SJSA1 (cell line): ENCODE data around the gene TOB1. TPM values are rescaled to one million over a fixed set of nuclear protein-coding genes. Genes with fewer than 3 reads are reported as not detected.

Experiments used
- DNase-seq, 2 experiments: peaks; one replicate each; pipeline ENCODE4 v3.0.0-alpha.2; 2015 to 2020; ENCODE audit warnings: low spot score in 2 of 2, low read depth in 1 of 2
- H3K27ac ChIP-seq: fragments of 250-450 bp; sonication (Bioruptor Pico); 2 replicates; pipeline ENCODE4 v1.5.1; 2020; ENCODE audit warnings: mild to moderate bottlenecking, moderate library complexity
- H3K27me3 ChIP-seq: fragments of 250-450 bp; sonication (Bioruptor Pico); replicated peaks from 2 replicates; pipeline ENCODE4 v1.5.1; 2020; ENCODE audit warnings: mild to moderate bottlenecking, moderate library complexity
- H3K36me3 ChIP-seq: fragments of 250-450 bp; sonication (Bioruptor Pico); 2 replicates; pipeline ENCODE4 v1.5.1; 2020; ENCODE audit warnings: mild to moderate bottlenecking
- H3K4me1 ChIP-seq: fragments of 250-450 bp; sonication (Bioruptor Pico); replicated peaks from 2 replicates; pipeline ENCODE4 v1.6.1; 2021; ENCODE audit warnings: mild to moderate bottlenecking
- H3K4me3 ChIP-seq: fragments of 250-450 bp; sonication (Bioruptor Pico); 2 replicates; pipeline ENCODE4 v1.5.1; 2020; ENCODE audit warnings: mild to moderate bottlenecking
- H3K9me3 ChIP-seq: fragments of 250-450 bp; sonication (Bioruptor Pico); replicated peaks from 2 replicates; pipeline ENCODE4 v1.5.1; 2020; ENCODE audit warnings: mild to moderate bottlenecking
- total RNA-seq: library from RNA; depleted of rRNA; stranded (reverse); fragments of >200 nt; shearing (Covaris generic); gene quantifications from 2 replicates; pipeline ENCODE4 v1.2.3, GENCODE V29; 2014

Gene TOB1
- total RNA-seq, 1 experiment from 2014 or later: 3.1 TPM

GRCh38 chr17:50832267-50832863, 33.8 kb downstream of the TOB1 start:
- H3K27ac ChIP-seq: no peak overlapping the region
- no peak overlapping the region for H3K4me3 ChIP-seq
- no peaks in the 10 kb centered on the region for H3K27me3 ChIP-seq
- no peaks in the 10 kb centered on the region for H3K36me3 ChIP-seq
- H3K9me3 ChIP-seq: no peaks in the 10 kb centered on the region; the same call in 1 of the 2 replicates
- no peaks in the 10 kb centered on the region for H3K4me1 ChIP-seq
- no peak for DNase-seq

GRCh38 chr17:50831471-50831928, 34.7 kb downstream of the TOB1 start:
- no peaks in the 10 kb centered on the region for H3K4me1 ChIP-seq
- no peak for DNase-seq
- peaks cover 4% of the 10 kb centered on the region; the same call in 1 of the 2 replicates for H3K27me3 ChIP-seq

GRCh38 chr17:50830994-50831393, 35.2 kb downstream of the TOB1 start:
- H3K36me3 ChIP-seq: no peaks in the 10 kb centered on the region
- no peak overlapping the region for H3K4me3 ChIP-seq
- no peak for DNase-seq
- H3K27ac ChIP-seq: no peak overlapping the region
- peaks cover 4% of the 10 kb centered on the region; the same call in 1 of the 2 replicates for H3K27me3 ChIP-seq
- H3K4me1 ChIP-seq: no peaks in the 10 kb centered on the region
- no peaks in the 10 kb centered on the region; the same call in 1 of the 2 replicates for H3K9me3 ChIP-seq

More at GRCh38 chr17:50831471-50831928, 34.7 kb downstream of the TOB1 start:
- Histone ChIP-seq H3K4me3 (no peak overlapping the region), H3K36me3 (no peaks in the 10 kb centered on the region), H3K27ac (no peak overlapping the region), H3K9me3 (no peaks in the 10 kb centered on the region; the same call in 1 of the 2 replicates)

- H3K4me1 ChIP-seq: no peaks in the 10 kb centered on the region
- H3K27ac ChIP-seq: no peak overlapping the region
- no peak for DNase-seq
- peaks cover 4% of the 10 kb centered on the region; the same call in 1 of the 2 replicates for H3K27me3 ChIP-seq
- H3K36me3 ChIP-seq: no peaks in the 10 kb centered on the region
- H3K9me3 ChIP-seq: no peaks in the 10 kb centered on the region; the same call in 1 of the 2 replicates
- no peak overlapping the region for H3K4me3 ChIP-seq
Measured at GRCh38 chr17:50830352-50830751, 35.8 kb downstream of the TOB1 start.

GRCh38 chr17:50829332-50829731, 36.8 kb downstream of the TOB1 start:
- peaks cover 4% of the 10 kb centered on the region; the same call in 1 of the 2 replicates for H3K27me3 ChIP-seq
- H3K36me3 ChIP-seq: no peaks in the 10 kb centered on the region
- DNase-seq: no peak
- H3K4me1 ChIP-seq: no peaks in the 10 kb centered on the region
- no peaks in the 10 kb centered on the region; the same call in 1 of the 2 replicates for H3K9me3 ChIP-seq
- H3K27ac ChIP-seq: no peak overlapping the region
- H3K4me3 ChIP-seq: no peak overlapping the region

- DNase-seq: no peak
- Histone ChIP-seq H3K27ac (no peak overlapping the region), H3K4me1 (no peaks in the 10 kb centered on the region), H3K27me3 (peaks cover 4% of the 10 kb centered on the region; the same call in 1 of the 2 replicates), H3K9me3 (peaks cover 3% of the 10 kb centered on the region; the same call in 1 of the 2 replicates), H3K4me3 (no peak overlapping the region), H3K36me3 (no peaks in the 10 kb centered on the region)
Measured at GRCh38 chr17:50828508-50829170, 37.5 kb downstream of the TOB1 start.

GRCh38 chr17:50825188-50825587, 41.0 kb downstream of the TOB1 start:
- Histone ChIP-seq H3K36me3 (no peaks in the 10 kb centered on the region), H3K4me1 (no peaks in the 10 kb centered on the region), H3K27ac (no peak overlapping the region), H3K9me3 (peaks cover 8% of the 10 kb centered on the region; the same call in 1 of the 2 replicates), H3K4me3 (no peak overlapping the region), H3K27me3 (peaks cover 4% of the 10 kb centered on the region; the same call in 1 of the 2 replicates)
- no peak for DNase-seq

GRCh38 chr17:50824429-50824828, 41.7 kb downstream of the TOB1 start:
- Histone ChIP-seq H3K9me3 (peaks cover 8% of the 10 kb centered on the region; the same call in 1 of the 2 replicates), H3K27ac (no peak overlapping the region), H3K4me3 (no peak overlapping the region), H3K27me3 (peaks cover 4% of the 10 kb centered on the region; the same call in 1 of the 2 replicates), H3K36me3 (no peaks in the 10 kb centered on the region), H3K4me1 (no peaks in the 10 kb centered on the region)
- no peak for DNase-seq

GRCh38 chr17:50822550-50822949, 43.6 kb downstream of the TOB1 start:
- no peaks in the 10 kb centered on the region for H3K36me3 ChIP-seq
- peaks cover 5% of the 10 kb centered on the region for H3K4me1 ChIP-seq
- no peak for DNase-seq
- H3K9me3 ChIP-seq: peaks cover 8% of the 10 kb centered on the region; the same call in 1 of the 2 replicates
- H3K27ac ChIP-seq: no peak overlapping the region
- no peak overlapping the region for H3K4me3 ChIP-seq
- peaks cover 4% of the 10 kb centered on the region; the same call in 1 of the 2 replicates for H3K27me3 ChIP-seq

- H3K9me3 ChIP-seq: peaks cover 8% of the 10 kb centered on the region; the same call in 1 of the 2 replicates
- H3K36me3 ChIP-seq: no peaks in the 10 kb centered on the region
- H3K4me3 ChIP-seq: no peak overlapping the region
- no peak for DNase-seq
- no peak overlapping the region for H3K27ac ChIP-seq
- peaks cover 12% of the 10 kb centered on the region for H3K4me1 ChIP-seq
- no peaks in the 10 kb centered on the region for H3K27me3 ChIP-seq
Measured at GRCh38 chr17:50820651-50821050, 45.5 kb downstream of the TOB1 start.

GRCh38 chr17:50818921-50819657, 47.1 kb downstream of the TOB1 start:
- no peak for DNase-seq
- Histone ChIP-seq H3K36me3 (no peaks in the 10 kb centered on the region), H3K9me3 (peaks cover 8% of the 10 kb centered on the region; the same call in 1 of the 2 replicates), H3K27me3 (no peaks in the 10 kb centered on the region), H3K4me3 (no peak overlapping the region), H3K4me1 (peaks cover 12% of the 10 kb centered on the region), H3K27ac (no peak overlapping the region)

GRCh38 chr17:50818261-50818660, 47.9 kb downstream of the TOB1 start:
- Histone ChIP-seq H3K36me3 (no peaks in the 10 kb centered on the region), H3K27ac (no peak overlapping the region), H3K27me3 (no peaks in the 10 kb centered on the region), H3K4me3 (no peak overlapping the region), H3K4me1 (peaks cover 12% of the 10 kb centered on the region), H3K9me3 (0 out of 2 replicates have a peak, but pooled peaks cover 3% of the 10 kb centered on the region)
- DNase-seq: no peak

GRCh38 chr17:50817838-50818237, 48.3 kb downstream of the TOB1 start:
- H3K9me3 ChIP-seq: 0 out of 2 replicates have a peak, but pooled peaks cover 3% of the 10 kb centered on the region
- H3K36me3 ChIP-seq: no peaks in the 10 kb centered on the region
- H3K27me3 ChIP-seq: no peaks in the 10 kb centered on the region
- no peak overlapping the region for H3K27ac ChIP-seq
- DNase-seq: no peak
- H3K4me1 ChIP-seq: peaks cover 12% of the 10 kb centered on the region
- H3K4me3 ChIP-seq: no peak overlapping the region
